ENCODE results near the gene PRDM15.

DNA sequence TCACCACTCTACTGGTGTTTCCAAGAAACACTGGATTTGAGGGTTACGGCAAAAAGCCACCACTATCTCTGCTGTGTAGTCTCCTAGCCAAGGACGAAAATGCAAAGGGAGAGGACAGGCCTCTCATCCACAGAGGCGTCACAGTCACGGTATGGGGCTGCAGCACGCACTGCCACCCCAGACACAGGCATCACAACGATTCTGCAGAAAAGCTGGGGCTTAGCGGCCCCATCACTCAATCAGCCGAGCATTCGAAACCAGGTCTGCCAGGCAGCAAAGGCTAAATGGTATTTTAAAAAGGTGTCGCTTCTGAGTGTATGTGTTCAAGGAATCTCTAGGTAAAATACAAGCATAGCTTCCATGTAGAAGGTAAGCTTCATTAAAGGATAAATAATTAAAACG, 113.7 kb downstream of the PRDM15 start:
- TF ChIP-seq CTCF (optimal IDR thresholded peaks at IDR 0.05 in 1 of 3, IDR thresholded peaks at IDR 0.05 in 1 of 3, conservative IDR thresholded peaks at IDR 0.05 in 1 of 3; ENCODE audit: extremely low read depth in 1 of 3, insufficient read depth in 2 of 3, low read length in 3 of 3) (no peak), EZH2 (IDR thresholded peaks at IDR 0.05; ENCODE audit: low read length) (no peak)
